CD4-positive, alpha-beta T cell (primary cell): ENCODE results near the gene MOXD1. TPM values are rescaled to one million over a fixed set of nuclear protein-coding genes. Genes with fewer than 3 reads are reported as not detected.

Experiments
- ATAC-seq: fragments of 200-7000 bp; cut with Tn5 transposase; one replicate; pipeline ENCODE4 v1.10.0; 2022; ENCODE audit warnings: mild to moderate bottlenecking; ENCODE audit not compliant: poor library complexity
- CTCF ChIA-PET: fragments of 350-600 bp; sonication (Branson Sonifier 250); formaldehyde crosslinking; loops from one replicate; lab custom pipeline; 2021; ENCODE audit warnings: antibody characterized with exemption, inconsistent platforms; lab: Charles Lee
- POLR2A ChIA-PET: fragments of 350-600 bp; sonication (Branson Sonifier 250); formaldehyde crosslinking; loops from one replicate; lab custom pipeline; 2021; ENCODE audit warnings: antibody characterized with exemption, inconsistent platforms; lab: Charles Lee
- DNase-seq, 14 experiments: peaks; one replicate each; pipeline ENCODE4 v3.0.0-alpha.2; 2013 to 2020; ENCODE audit warnings: mixed read lengths in 2 of 14
- H3K27ac ChIP-seq, 2 donors: one replicate each; pipeline versions ENCODE4 v1.5.1 to v1.7.0; 2013; ENCODE audit warnings: low read length in 2 of 2, low read depth in 1 of 2, mild to moderate bottlenecking in 1 of 2
- H3K27me3 ChIP-seq, 2 experiments: 1 replicate in 1 of 2; 2 replicates in 1 of 2; pipeline versions ENCODE4 v1.6.1 to v1.7.0; 2013; ENCODE audit warnings: low read length in 2 of 2, control low read depth in 1 of 2, mild to moderate bottlenecking in 1 of 2, moderate library complexity in 1 of 2; ENCODE audit not compliant: insufficient read depth in 2 of 2, control insufficient read depth in 1 of 2
- H3K36me3 ChIP-seq: one replicate; pipeline ENCODE4 v1.6.1; 2013; ENCODE audit warnings: low read length, control low read depth; ENCODE audit not compliant: insufficient read depth
- H3K4me1 ChIP-seq: one replicate; pipeline ENCODE4 v1.6.1; 2013; ENCODE audit warnings: low read length, control low read depth; ENCODE audit not compliant: insufficient read depth
- H3K4me3 ChIP-seq: one replicate; pipeline ENCODE4 v1.5.1; 2013; ENCODE audit warnings: mild to moderate bottlenecking, low read length, moderate library complexity
- H3K9me3 ChIP-seq, 2 experiments: 1 replicate in 1 of 2; 2 replicates in 1 of 2; pipeline versions ENCODE4 v1.6.1 to v1.7.0; 2013; ENCODE audit warnings: low read length in 2 of 2, mild to moderate bottlenecking in 2 of 2, control low read depth in 1 of 2, moderate library complexity in 1 of 2; ENCODE audit not compliant: control insufficient read depth in 1 of 2, insufficient read depth in 1 of 2
- H3K27ac Mint-ChIP-seq: one replicate; pipeline ENCODE4 v1.8.0; 2020; ENCODE audit warnings: mixed read lengths
- H3K27me3 Mint-ChIP-seq: one replicate; pipeline ENCODE4 v1.8.0; 2021; ENCODE audit warnings: mixed read lengths
- H3K36me3 Mint-ChIP-seq: one replicate; pipeline ENCODE4 v1.8.0; 2021; ENCODE audit warnings: low read depth, mixed read lengths
- H3K4me1 Mint-ChIP-seq: one replicate; pipeline ENCODE4 v1.8.0; 2021; ENCODE audit warnings: low read depth, mixed read lengths
- H3K4me3 Mint-ChIP-seq: one replicate; pipeline ENCODE4 v1.8.0; 2020; ENCODE audit warnings: mild to moderate bottlenecking, mixed read lengths
- H3K9me3 Mint-ChIP-seq: one replicate; pipeline ENCODE4 v1.8.0; 2020; ENCODE audit warnings: mixed read lengths
- CTCF ChIP-seq: fragments of 200-600 bp; IDR thresholded peaks from one replicate; pipeline ENCODE4 v1.8.0; 2022; ENCODE audit warnings: antibody characterized with exemption, mild to moderate bottlenecking
- intact Hi-C, 2 experiments: fragments of 100-400 bp; cut with DNase I in 1 of 2; cut with micrococcal nuclease in 1 of 2; formaldehyde crosslinking; loops; one replicate each; pipeline versions ENCODE4 v1.15.1 to v1.9.0; 2023 to 2025; cut with DNase I, micrococcal nuclease
- total RNA-seq, 174 experiments: library from RNA in 2 of 174; stranded (reverse) in 2 of 174; gene quantifications; one replicate each; pipeline ENCODE4 v1.2.3 and lab custom pipeline; 2021 to 2026

Gene MOXD1
- total RNA-seq, 2 experiments from 2014 or later, result not detected

- Histone ChIP-seq H3K4me1 (no peaks in the 10 kb centered on the region), H3K27ac (no peak overlapping the region), H3K4me3 (no peak overlapping the region), H3K9me3 (peaks cover 4 to 6% of the 10 kb centered on the region in 2 experiments), H3K36me3 (no peaks in the 10 kb centered on the region), H3K27me3 (peaks cover 0 to 11% of the 10 kb centered on the region in 2 experiments)
- DNase-seq (no peak), ATAC-seq (no peak)
- intact Hi-C loops, result no loop called here
- H3K4me1 Mint-ChIP-seq, result no peaks in the 10 kb centered on the region
- ChIA-PET POLR2A (no interaction called here), CTCF (no interaction called here)
- peaks cover 6% of the 10 kb centered on the region for H3K9me3 Mint-ChIP-seq
- no peaks in the 10 kb centered on the region for H3K36me3 Mint-ChIP-seq
- no peak overlapping the region for H3K27ac Mint-ChIP-seq
- TF ChIP-seq CTCF, result no peak
- peaks cover 35% of the 10 kb centered on the region for H3K27me3 Mint-ChIP-seq
- H3K4me3 Mint-ChIP-seq, result no peak overlapping the region
Measured at GRCh38 chr6:132304891-132305305, 96.4 kb downstream of the MOXD1 start.

GRCh38 chr6:132300323-132300949, 100.8 kb downstream of the MOXD1 start:
- no peak overlapping the region for H3K27ac ChIP-seq
- H3K27me3 ChIP-seq, result peaks cover 0 to 11% of the 10 kb centered on the region in 2 experiments
- no peaks in the 10 kb centered on the region for H3K36me3 Mint-ChIP-seq
- no peak overlapping the region for H3K27ac Mint-ChIP-seq
- CTCF ChIA-PET, result interaction anchor here (1.2 to 1.4 kb wide), 3 partner anchors 21 to 39 kb away, joined by 3 to 5 read pairs (median 4); no protein-coding TSS in a partner anchor
- intact Hi-C loops, result loop anchor here in 1 of 2 experiments (1.0 kb wide), 1 partner anchor 184 kb away; no protein-coding TSS in a partner anchor
- TF ChIP-seq CTCF, result no peak
- POLR2A ChIA-PET, result no interaction called here
- H3K36me3 ChIP-seq, result no peaks in the 10 kb centered on the region
- no peak overlapping the region for H3K4me3 ChIP-seq
- no peaks in the 10 kb centered on the region for H3K4me1 Mint-ChIP-seq
- H3K9me3 ChIP-seq, result peaks cover 4 to 6% of the 10 kb centered on the region in 2 experiments
- no peaks in the 10 kb centered on the region for H3K4me1 ChIP-seq
- H3K4me3 Mint-ChIP-seq, result no peak overlapping the region
- DNase-seq (peak in 3 of 14 experiments; percentile 14 to 29 (median 25)), ATAC-seq (no peak)
- H3K9me3 Mint-ChIP-seq, result no peaks in the 10 kb centered on the region
- H3K27me3 Mint-ChIP-seq, result peaks cover 31% of the 10 kb centered on the region

GRCh38 chr6:132298344-132298949, 102.8 kb downstream of the MOXD1 start:
- H3K27ac Mint-ChIP-seq, result no peak overlapping the region
- peak in 7 of 14 experiments; percentile 8 to 45 (median 21) for DNase-seq
- no peaks in the 10 kb centered on the region for H3K36me3 Mint-ChIP-seq
- Histone ChIP-seq H3K4me3 (no peak overlapping the region), H3K36me3 (no peaks in the 10 kb centered on the region), H3K27me3 (peaks cover 0 to 3% of the 10 kb centered on the region in 2 experiments), H3K27ac (no peak overlapping the region), H3K4me1 (no peaks in the 10 kb centered on the region), H3K9me3 (no peaks in the 10 kb centered on the region)
- H3K4me1 Mint-ChIP-seq, result no peaks in the 10 kb centered on the region
- ChIA-PET POLR2A (no interaction called here), CTCF (interaction anchor here (1.2 to 2.1 kb wide), 2 partner anchors 19 to 29 kb away, joined by 4 to 9 read pairs; no protein-coding TSS in a partner anchor)
- no peaks in the 10 kb centered on the region for H3K9me3 Mint-ChIP-seq
- no peak overlapping the region for H3K4me3 Mint-ChIP-seq
- TF ChIP-seq CTCF, result peak; percentile 40
- intact Hi-C loops, result loop anchor here in 1 of 2 experiments (5.0 kb wide), 1 partner anchor 1411 kb away; no protein-coding TSS in a partner anchor
- no peak for ATAC-seq
- peaks cover 21% of the 10 kb centered on the region for H3K27me3 Mint-ChIP-seq
